ENCODE measurements around the gene SCNN1A.
A peak's percentile ranks its signal among the peaks of the same experiment; 100 is the strongest.

SCNN1A gene

GRCh38 chr12:6323340-6323994, 51.9 kb downstream of the SCNN1A start:
- Histone ChIP-seq H3K9me3 (ENCODE audit: severe bottlenecking) (no peaks in the 10 kb centered on the region), H3K36me3 (ENCODE audit: low read depth) (peaks cover 17% of the 10 kb centered on the region), H3K27me3 (ENCODE audit: insufficient read depth, poor library complexity, severe bottlenecking) (no peaks in the 10 kb centered on the region), H3K4me3 (ENCODE audit: severe bottlenecking) (no peak overlapping the region), H3K27ac (ENCODE audit: poor library complexity, severe bottlenecking) (peak overlapping the region; percentile 45), H3K4me1 (ENCODE audit: insufficient read depth, poor library complexity, severe bottlenecking) (peaks cover 9% of the 10 kb centered on the region)
- DNase-seq (ENCODE audit: low spot score) (no peak), ATAC-seq (ENCODE audit: low read depth) (peak; percentile 72)
- TF ChIP-seq, protein P1, sequence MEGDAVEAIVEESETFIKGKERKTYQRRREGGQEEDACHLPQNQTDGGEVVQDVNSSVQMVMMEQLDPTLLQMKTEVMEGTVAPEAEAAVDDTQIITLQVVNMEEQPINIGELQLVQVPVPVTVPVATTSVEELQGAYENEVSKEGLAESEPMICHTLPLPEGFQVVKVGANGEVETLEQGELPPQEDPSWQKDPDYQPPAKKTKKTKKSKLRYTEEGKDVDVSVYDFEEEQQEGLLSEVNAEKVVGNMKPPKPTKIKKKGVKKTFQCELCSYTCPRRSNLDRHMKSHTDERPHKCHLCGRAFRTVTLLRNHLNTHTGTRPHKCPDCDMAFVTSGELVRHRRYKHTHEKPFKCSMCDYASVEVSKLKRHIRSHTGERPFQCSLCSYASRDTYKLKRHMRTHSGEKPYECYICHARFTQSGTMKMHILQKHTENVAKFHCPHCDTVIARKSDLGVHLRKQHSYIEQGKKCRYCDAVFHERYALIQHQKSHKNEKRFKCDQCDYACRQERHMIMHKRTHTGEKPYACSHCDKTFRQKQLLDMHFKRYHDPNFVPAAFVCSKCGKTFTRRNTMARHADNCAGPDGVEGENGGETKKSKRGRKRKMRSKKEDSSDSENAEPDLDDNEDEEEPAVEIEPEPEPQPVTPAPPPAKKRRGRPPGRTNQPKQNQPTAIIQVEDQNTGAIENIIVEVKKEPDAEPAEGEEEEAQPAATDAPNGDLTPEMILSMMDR (IDR thresholded peaks at IDR 0.05; ENCODE audit: poor library complexity, severe bottlenecking) = peak; percentile 81

DNA sequence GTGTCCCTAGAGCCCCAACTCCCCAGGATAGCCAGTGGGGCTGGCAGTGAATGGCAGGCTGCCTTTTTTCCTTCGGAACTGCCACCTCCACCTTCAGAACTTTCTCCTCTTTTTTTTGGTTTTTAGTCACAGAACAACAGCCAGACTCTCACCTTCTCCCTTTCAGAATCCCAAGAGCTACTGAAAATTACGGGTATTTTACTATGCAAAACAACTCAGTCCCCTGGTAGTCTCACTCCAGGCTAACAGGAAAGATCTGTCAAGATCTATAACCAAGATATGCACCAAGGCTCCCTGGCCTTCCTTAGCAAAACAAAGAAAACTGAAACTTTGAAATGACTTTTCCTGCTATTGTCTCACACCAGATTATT, 52.4 kb downstream of the SCNN1A start:
- H3K27ac ChIP-seq (ENCODE audit: poor library complexity, severe bottlenecking) = peak overlapping the region; percentile 45
- H3K27me3 ChIP-seq (ENCODE audit: insufficient read depth, poor library complexity, severe bottlenecking) = no peaks in the 10 kb centered on the region
- no peaks in the 10 kb centered on the region for H3K9me3 ChIP-seq (ENCODE audit: severe bottlenecking)
- peaks cover 9% of the 10 kb centered on the region for H3K4me1 ChIP-seq (ENCODE audit: insufficient read depth, poor library complexity, severe bottlenecking)
- no peak for ATAC-seq (ENCODE audit: low read depth)
- TF ChIP-seq, protein P1 (IDR thresholded peaks at IDR 0.05; ENCODE audit: poor library complexity, severe bottlenecking) = no peak
- DNase-seq (ENCODE audit: low spot score) = no peak
- H3K4me3 ChIP-seq (ENCODE audit: severe bottlenecking) = no peak overlapping the region
- H3K36me3 ChIP-seq (ENCODE audit: low read depth) = peaks cover 12% of the 10 kb centered on the region

DNA sequence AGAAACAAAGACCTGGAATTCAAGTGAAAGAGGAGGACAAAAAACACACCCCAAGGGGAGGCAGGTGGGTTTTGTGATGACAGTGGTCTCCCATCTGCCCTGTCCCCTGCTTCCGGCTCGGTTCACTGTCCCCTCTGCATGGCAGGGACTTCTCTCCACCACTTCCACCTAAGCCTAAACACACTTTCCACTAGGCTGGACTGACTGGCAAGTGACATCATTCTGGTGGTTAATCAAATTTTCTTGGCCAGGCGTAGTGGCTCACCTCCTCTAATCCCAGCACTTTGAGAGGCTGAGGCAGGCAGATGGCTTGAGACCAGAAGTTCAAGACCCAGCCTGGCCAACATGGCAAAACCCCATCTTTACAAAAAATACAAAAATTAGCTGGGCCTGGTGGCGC, 53.0 kb downstream of the SCNN1A start:
- H3K9me3 ChIP-seq (ENCODE audit: severe bottlenecking) = no peaks in the 10 kb centered on the region
- TF ChIP-seq, protein P1 (IDR thresholded peaks at IDR 0.05; ENCODE audit: poor library complexity, severe bottlenecking) = no peak
- peaks cover 9% of the 10 kb centered on the region for H3K4me1 ChIP-seq (ENCODE audit: insufficient read depth, poor library complexity, severe bottlenecking)
- no peaks in the 10 kb centered on the region for H3K27me3 ChIP-seq (ENCODE audit: insufficient read depth, poor library complexity, severe bottlenecking)
- peaks cover 8% of the 10 kb centered on the region; the same call in 1 of the 2 replicates for H3K36me3 ChIP-seq (ENCODE audit: low read depth)
- DNase-seq (ENCODE audit: low spot score) (no peak), ATAC-seq (ENCODE audit: low read depth) (no peak)
- H3K4me3 ChIP-seq (ENCODE audit: severe bottlenecking) = no peak overlapping the region
- peak overlapping the region; percentile 45 for H3K27ac ChIP-seq (ENCODE audit: poor library complexity, severe bottlenecking)

DNA sequence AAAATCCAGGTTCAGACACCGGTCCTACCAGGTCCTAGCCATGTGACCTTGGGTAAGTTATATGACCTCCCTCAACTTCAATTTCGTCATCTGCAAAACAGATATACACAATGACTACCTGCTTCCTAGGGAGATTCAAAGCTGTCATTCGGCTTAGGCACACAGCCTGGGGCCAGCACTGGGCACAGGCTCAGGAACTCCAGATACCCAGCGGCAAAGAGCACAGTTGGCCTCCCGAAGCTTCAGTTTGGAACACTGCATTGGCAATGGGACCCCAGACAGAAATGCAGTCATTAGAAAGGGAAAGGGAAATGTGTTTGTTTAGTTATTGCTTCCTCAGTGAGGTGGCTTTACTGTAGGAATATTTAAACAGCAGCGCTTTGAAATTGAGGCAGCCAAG, 53.5 kb downstream of the SCNN1A start:
- ATAC-seq (ENCODE audit: low read depth) (no peak), DNase-seq (ENCODE audit: low spot score) (no peak)
- no peak overlapping the region for H3K4me3 ChIP-seq (ENCODE audit: severe bottlenecking)
- peaks cover 9% of the 10 kb centered on the region for H3K4me1 ChIP-seq (ENCODE audit: insufficient read depth, poor library complexity, severe bottlenecking)
- no peaks in the 10 kb centered on the region for H3K27me3 ChIP-seq (ENCODE audit: insufficient read depth, poor library complexity, severe bottlenecking)
- H3K9me3 ChIP-seq (ENCODE audit: severe bottlenecking) = no peaks in the 10 kb centered on the region
- TF ChIP-seq, protein P1 (IDR thresholded peaks at IDR 0.05; ENCODE audit: poor library complexity, severe bottlenecking) = no peak
- H3K36me3 ChIP-seq (ENCODE audit: low read depth) = peaks cover 4% of the 10 kb centered on the region; the same call in 1 of the 2 replicates
- H3K27ac ChIP-seq (ENCODE audit: poor library complexity, severe bottlenecking) = no peak overlapping the region

- Histone ChIP-seq H3K4me1 (ENCODE audit: insufficient read depth, poor library complexity, severe bottlenecking) (peaks cover 9% of the 10 kb centered on the region), H3K4me3 (ENCODE audit: severe bottlenecking) (no peak overlapping the region), H3K27ac (ENCODE audit: poor library complexity, severe bottlenecking) (no peak overlapping the region), H3K36me3 (ENCODE audit: low read depth) (no peaks in the 10 kb centered on the region), H3K9me3 (ENCODE audit: severe bottlenecking) (no peaks in the 10 kb centered on the region), H3K27me3 (ENCODE audit: insufficient read depth, poor library complexity, severe bottlenecking) (no peaks in the 10 kb centered on the region)
- TF ChIP-seq, protein P1 (IDR thresholded peaks at IDR 0.05; ENCODE audit: poor library complexity, severe bottlenecking) = no peak
- DNase-seq (ENCODE audit: low spot score) = no peak
- no peak for ATAC-seq (ENCODE audit: low read depth)
These were observed 55.9 kb downstream of the SCNN1A start for GRCh38 chr12:6319446-6319845.

All from RWPE2 (cell line).